HepG2 (cell line): ENCODE results near the gene HSF4. TPM values are rescaled to one million over a fixed set of nuclear protein-coding genes. Genes with fewer than 3 reads are reported as not detected.

Experiments
- ADNP ChIP-seq: sonication (generic); formaldehyde crosslinking; IDR thresholded peaks from 2 replicates; pipeline ENCODE4 v1.4.0; 2020; ENCODE audit warnings: missing genetic modification reagents
- ASH2L ChIP-seq: fragments of 300-600, 200-600 bp; sonication (generic); IDR thresholded peaks from 2 replicates; pipeline ENCODE4 v1.7.0; 2017; ENCODE audit warnings: low read depth, mild to moderate bottlenecking, moderate library complexity, mixed read lengths, low read length; ENCODE audit not compliant: insufficient read length
- ATF6 ChIP-seq: sonication (generic); formaldehyde crosslinking; conservative IDR thresholded peaks from 2 replicates; pipeline ENCODE4 v1.4.0; 2020; ENCODE audit warnings: missing genetic modification reagents
- CENPT ChIP-seq: sonication (generic); formaldehyde crosslinking; IDR thresholded peaks from 2 replicates; pipeline ENCODE4 v1.8.0; 2022; ENCODE audit warnings: low read depth, mild to moderate bottlenecking, moderate library complexity, missing genetic modification reagents
- ELF1 ChIP-seq: sonication (generic); formaldehyde crosslinking; IDR thresholded peaks from 2 replicates; pipeline ENCODE4 v1.4.0; 2020; ENCODE audit warnings: missing genetic modification reagents
- GFI1 ChIP-seq: sonication (generic); formaldehyde crosslinking; IDR thresholded peaks from 2 replicates; pipeline ENCODE4 v1.5.0; 2020; ENCODE audit warnings: missing genetic modification reagents, mild to moderate bottlenecking, borderline replicate concordance
- HNF4G ChIP-seq, 2 experiments: sonication (generic) in 1 of 2; formaldehyde crosslinking in 1 of 2; IDR thresholded peaks; 2 replicates each; pipeline versions ENCODE4 v1.4.0 to v1.6.1; 2011 to 2020; ENCODE audit warnings: borderline replicate concordance in 2 of 2, low read depth in 2 of 2, mild to moderate bottlenecking in 2 of 2, low read length in 1 of 2, missing genetic modification reagents in 1 of 2, moderate library complexity in 1 of 2
- KAT2B ChIP-seq: fragments of 150-350 bp; IDR thresholded peaks from 2 replicates; pipeline ENCODE4 v1.6.1; 2014; ENCODE audit warnings: low read depth, low read length, borderline replicate concordance
- KLF16 ChIP-seq, 2 experiments: sonication (generic) in 1 of 2; formaldehyde crosslinking in 1 of 2; IDR thresholded peaks; 2 replicates each; pipeline versions ENCODE4 v1.6.1 to v1.8.0; 2016 to 2023; ENCODE audit warnings: missing genetic modification reagents in 2 of 2, missing compliant biosample characterization in 1 of 2
- MAFF ChIP-seq: IDR thresholded peaks from 2 replicates; pipeline ENCODE4 v1.6.1; 2011; ENCODE audit warnings: low read depth, low read length, improper control_type of control experiment
- PATZ1 ChIP-seq: sonication (generic); formaldehyde crosslinking; IDR thresholded peaks from 2 replicates; pipeline ENCODE4 v1.4.0; 2020; ENCODE audit warnings: missing genetic modification reagents
- PHF8 ChIP-seq: sonication (generic); formaldehyde crosslinking; IDR thresholded peaks from 2 replicates; pipeline ENCODE4 v1.5.0; 2020; ENCODE audit warnings: missing genetic modification reagents
- PTBP1 ChIP-seq: fragments of 200-400 bp; formaldehyde crosslinking; IDR thresholded peaks from 2 replicates; pipeline ENCODE4 v1.6.1; 2018; ENCODE audit warnings: low read length, low read depth; ENCODE audit not compliant: poor library complexity, severe bottlenecking
- STAT5B ChIP-seq: sonication (generic); formaldehyde crosslinking; IDR thresholded peaks from 2 replicates; pipeline ENCODE4 v1.4.0; 2020; ENCODE audit warnings: missing genetic modification reagents
- ZBTB8A ChIP-seq: sonication (generic); formaldehyde crosslinking; IDR thresholded peaks from 2 replicates; pipeline ENCODE4 v1.4.0; 2020; ENCODE audit warnings: mild to moderate bottlenecking, low read depth, missing genetic modification reagents, borderline replicate concordance
- ZNF431 ChIP-seq: sonication (generic); formaldehyde crosslinking; IDR thresholded peaks from 2 replicates; pipeline ENCODE4 v1.9.0; 2022; ENCODE audit warnings: missing genetic modification reagents, low read depth, mild to moderate bottlenecking, borderline replicate concordance
- ZNF792 ChIP-seq: IDR thresholded peaks from 2 replicates; pipeline ENCODE4 v1.6.1; 2016
- ZZZ3 ChIP-seq: sonication (generic); formaldehyde crosslinking; IDR thresholded peaks from 2 replicates; pipeline ENCODE4 v1.4.0; 2020; ENCODE audit warnings: missing genetic modification reagents, mild to moderate bottlenecking, borderline replicate concordance
- polyA plus RNA-seq, 8 experiments: library from polyadenylated mRNA; depleted of rRNA in 3 of 8; stranded (reverse) in 7 of 8; unstranded in 1 of 8; fragments of >200 nt; fragmentation: Illumina TruSeq in 4 of 8; extraction: Trizol in 4 of 8; gene quantifications; 2 replicates each; pipeline versions ENCODE4 v1.2.1 to v1.2.3, GENCODE V29; 2011 to 2016; ENCODE audit warnings: low read depth in 4 of 8, missing spikeins in 1 of 8, mixed read lengths in 1 of 8; ENCODE audit not compliant: insufficient read depth in 1 of 8
- total RNA-seq, 5 experiments: library from RNA; depleted of rRNA; stranded (reverse); fragments of >200 nt; fragmentation: Illumina TruSeq; extraction: Trizol; gene quantifications; 2 replicates each; pipeline ENCODE4 v1.2.3, GENCODE V29; 2016; ENCODE audit warnings: low read depth in 1 of 5
- TF ChIP-seq, protein P1 (sequence below): sonication (generic); formaldehyde crosslinking; IDR thresholded peaks from 2 replicates; pipeline ENCODE4 v1.8.1; 2023; ENCODE audit warnings: missing genetic modification reagents, mild to moderate bottlenecking, borderline replicate concordance
- TF ChIP-seq, protein P2 (sequence below): sonication (generic); formaldehyde crosslinking; IDR thresholded peaks from 2 replicates; pipeline ENCODE4 v1.5.1; 2020; ENCODE audit warnings: missing genetic modification reagents, mild to moderate bottlenecking, borderline replicate concordance

Gene HSF4
- total and polyA plus RNA-seq, 2 of the 13 experiments (the other 11 are each of a cell fraction or from before 2014, with no cell fraction given), result 3.5 to 16.9 TPM

- TF ChIP-seq KAT2B (no peak), GFI1 (CRISPR knock-in tag) (peak; percentile 62; the same call in 1 of the 2 replicates), HNF4G (IDR thresholded peaks at IDR 0.05; ENCODE audit: borderline replicate concordance, low read depth, low read length) (no peak), HNF4G (CRISPR knock-in tag; IDR thresholded peaks at IDR 0.05; ENCODE audit: borderline replicate concordance, low read depth) (peak; percentile 33; the same call in 1 of the 2 replicates), ADNP (CRISPR knock-in tag) (no peak), STAT5B (CRISPR knock-in tag) (no peak), PHF8 (peak; percentile 72), KLF16 (CRISPR knock-in tag; IDR thresholded peaks at IDR 0.05) (peak in 1 of 2 experiments; percentile 48; a peak in 2 of 4 replicates), ZBTB8A (CRISPR knock-in tag) (no peak), PATZ1 (CRISPR knock-in tag) (peak; percentile 78), ELF1 (CRISPR knock-in tag) (0 out of 2 replicates have a peak, but pooled peaks have one; percentile 34), ZNF431 (CRISPR knock-in tag) (no peak), MAFF (peak; percentile 18; the same call in 1 of the 2 replicates), ZNF792 (CRISPR knock-in tag) (no peak; the same call in none of the 2 replicates), CENPT (CRISPR knock-in tag) (0 out of 2 replicates have a peak, but pooled peaks have one; percentile 72), ASH2L (peak; percentile 42), ZZZ3 (0 out of 2 replicates have a peak, but pooled peaks have one; percentile 11), PTBP1 (no peak), ATF6 (CRISPR knock-in tag) (0 out of 2 replicates have a peak, but pooled peaks have one; percentile 73)
- TF ChIP-seq, protein P1, sequence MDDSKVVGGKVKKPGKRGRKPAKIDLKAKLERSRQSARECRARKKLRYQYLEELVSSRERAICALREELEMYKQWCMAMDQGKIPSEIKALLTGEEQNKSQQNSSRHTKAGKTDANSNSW, result no peak
- TF ChIP-seq, protein P2, sequence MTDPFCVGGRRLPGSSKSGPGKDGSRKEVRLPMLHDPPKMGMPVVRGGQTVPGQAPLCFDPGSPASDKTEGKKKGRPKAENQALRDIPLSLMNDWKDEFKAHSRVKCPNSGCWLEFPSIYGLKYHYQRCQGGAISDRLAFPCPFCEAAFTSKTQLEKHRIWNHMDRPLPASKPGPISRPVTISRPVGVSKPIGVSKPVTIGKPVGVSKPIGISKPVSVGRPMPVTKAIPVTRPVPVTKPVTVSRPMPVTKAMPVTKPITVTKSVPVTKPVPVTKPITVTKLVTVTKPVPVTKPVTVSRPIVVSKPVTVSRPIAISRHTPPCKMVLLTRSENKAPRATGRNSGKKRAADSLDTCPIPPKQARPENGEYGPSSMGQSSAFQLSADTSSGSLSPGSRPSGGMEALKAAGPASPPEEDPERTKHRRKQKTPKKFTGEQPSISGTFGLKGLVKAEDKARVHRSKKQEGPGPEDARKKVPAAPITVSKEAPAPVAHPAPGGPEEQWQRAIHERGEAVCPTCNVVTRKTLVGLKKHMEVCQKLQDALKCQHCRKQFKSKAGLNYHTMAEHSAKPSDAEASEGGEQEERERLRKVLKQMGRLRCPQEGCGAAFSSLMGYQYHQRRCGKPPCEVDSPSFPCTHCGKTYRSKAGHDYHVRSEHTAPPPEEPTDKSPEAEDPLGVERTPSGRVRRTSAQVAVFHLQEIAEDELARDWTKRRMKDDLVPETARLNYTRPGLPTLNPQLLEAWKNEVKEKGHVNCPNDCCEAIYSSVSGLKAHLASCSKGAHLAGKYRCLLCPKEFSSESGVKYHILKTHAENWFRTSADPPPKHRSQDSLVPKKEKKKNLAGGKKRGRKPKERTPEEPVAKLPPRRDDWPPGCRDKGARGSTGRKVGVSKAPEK, result 0 out of 2 replicates have a peak, but pooled peaks have one; percentile 65
Measured at GRCh38 chr16:67170168-67170948, 5.8 kb downstream of the HSF4 start, which contains the start of gene NOL3 (continued).
